Skeletal muscle satellite cell (primary cell): ENCODE data around the gene SYNGR1.

ENCODE experiments used
- H3K27me3 ChIP-seq: 2 replicates; pipeline ENCODE4 v1.7.0; 2013; ENCODE audit warnings: low read length; ENCODE audit not compliant: control insufficient read depth, insufficient read depth
- H3K36me3 ChIP-seq: 2 replicates; pipeline ENCODE4 v1.7.0; 2013; ENCODE audit warnings: mild to moderate bottlenecking, control low read depth, low read length; ENCODE audit not compliant: insufficient read depth
- H3K4me1 ChIP-seq: 2 replicates; pipeline ENCODE4 v1.7.0; 2013; ENCODE audit warnings: low read length; ENCODE audit not compliant: control insufficient read depth, insufficient read depth
- H3K4me2 ChIP-seq: 2 replicates; pipeline ENCODE4 v1.7.0; 2013; ENCODE audit warnings: mild to moderate bottlenecking, low read length
- H3K4me3 ChIP-seq: 2 replicates; pipeline ENCODE4 v1.7.0; 2013; ENCODE audit warnings: low read length
- H3K9ac ChIP-seq: 2 replicates; pipeline ENCODE4 v1.7.0; 2013; ENCODE audit warnings: mild to moderate bottlenecking, low read depth, low read length, moderate library complexity
- H3K9me3 ChIP-seq: replicated peaks from 2 replicates; pipeline ENCODE4 v1.7.0; 2013; ENCODE audit warnings: mild to moderate bottlenecking, control low read depth, low read length

The SYNGR1 gene

GRCh38 chr22:39381009-39381755 is 31.4 kb downstream of the SYNGR1 start:
- Histone ChIP-seq H3K4me3 (no peak overlapping the region), H3K4me1 (no peaks in the 10 kb centered on the region), H3K27me3 (peaks cover 17% of the 10 kb centered on the region), H3K4me2 (no peak overlapping the region), H3K9ac (no peak overlapping the region), H3K9me3 (no peaks in the 10 kb centered on the region), H3K36me3 (no peaks in the 10 kb centered on the region)

- Histone ChIP-seq H3K4me1 (no peaks in the 10 kb centered on the region), H3K36me3 (no peaks in the 10 kb centered on the region), H3K27me3 (peaks cover 17% of the 10 kb centered on the region), H3K9me3 (no peaks in the 10 kb centered on the region), H3K4me2 (no peak overlapping the region), H3K9ac (no peak overlapping the region), H3K4me3 (no peak overlapping the region)
Measured at GRCh38 chr22:39381930-39382329, 32.1 kb downstream of the SYNGR1 start.

DNA sequence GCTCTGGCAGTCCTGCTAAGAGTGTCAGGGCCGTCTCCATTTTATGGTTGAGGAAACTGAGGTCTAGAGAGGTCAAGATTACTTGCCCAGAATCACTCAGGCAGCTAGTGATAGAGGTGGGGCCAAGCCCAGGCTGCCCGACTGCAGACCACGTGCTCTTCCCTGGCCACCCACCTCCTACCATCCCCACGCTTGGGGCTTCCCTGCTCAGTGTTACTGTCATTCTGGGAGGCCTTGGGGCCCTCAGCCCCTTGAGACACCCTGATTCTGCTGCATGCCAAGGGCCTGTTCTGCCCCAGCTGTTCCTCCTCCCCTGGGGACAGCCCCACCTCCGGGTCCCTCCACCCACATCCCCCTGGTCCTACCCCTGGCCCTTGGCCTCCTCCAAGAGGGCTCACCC is 32.6 kb downstream of the SYNGR1 start:
- Histone ChIP-seq H3K4me1 (no peaks in the 10 kb centered on the region), H3K4me3 (no peak overlapping the region), H3K9me3 (no peaks in the 10 kb centered on the region), H3K27me3 (peaks cover 17% of the 10 kb centered on the region), H3K4me2 (no peak overlapping the region), H3K36me3 (no peaks in the 10 kb centered on the region), H3K9ac (no peak overlapping the region)

DNA sequence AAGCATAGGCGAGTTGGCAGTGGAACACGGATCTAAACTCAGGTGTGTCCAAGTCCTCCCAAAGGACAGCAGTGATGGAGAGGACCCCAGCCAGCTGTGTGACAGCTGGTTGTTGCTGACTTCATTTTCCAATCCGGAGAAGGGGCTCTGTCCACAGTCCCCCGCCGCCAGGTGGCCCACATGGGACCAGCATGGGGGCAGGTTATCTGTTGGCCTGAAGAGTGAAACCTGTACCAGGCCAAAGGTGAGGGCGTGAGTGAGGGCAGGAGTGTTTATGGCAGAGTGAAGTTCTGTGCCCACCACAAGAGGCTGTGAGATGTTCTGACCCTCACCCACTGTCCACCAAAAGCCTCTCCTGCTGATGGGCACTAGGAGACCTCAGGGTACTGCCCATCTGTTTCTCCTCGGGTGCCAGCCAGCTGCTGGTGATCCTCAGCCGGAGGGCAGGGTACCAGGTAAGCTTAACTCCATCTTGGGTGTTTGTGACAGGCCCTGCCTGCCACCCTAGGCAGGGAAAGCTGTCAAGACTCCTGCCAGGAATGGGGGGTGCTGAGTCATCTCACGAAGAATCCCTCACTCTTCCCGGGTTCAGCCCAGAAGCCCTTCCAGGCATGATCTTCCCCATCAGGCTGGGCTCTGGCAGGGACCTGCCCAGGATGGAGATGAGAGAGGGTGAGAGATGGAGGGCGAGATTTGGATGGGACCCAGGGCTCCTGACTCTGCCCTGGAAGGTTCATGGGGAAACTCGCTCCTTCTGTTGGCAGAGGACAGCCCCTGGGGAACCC is 34.2 kb downstream of the SYNGR1 start:
- no peaks in the 10 kb centered on the region for H3K36me3 ChIP-seq
- H3K4me3 ChIP-seq: no peak overlapping the region
- H3K9ac ChIP-seq: no peak overlapping the region
- H3K27me3 ChIP-seq: peaks cover 24% of the 10 kb centered on the region
- H3K4me2 ChIP-seq: no peak overlapping the region
- H3K4me1 ChIP-seq: peaks cover 6% of the 10 kb centered on the region
- no peaks in the 10 kb centered on the region for H3K9me3 ChIP-seq

DNA sequence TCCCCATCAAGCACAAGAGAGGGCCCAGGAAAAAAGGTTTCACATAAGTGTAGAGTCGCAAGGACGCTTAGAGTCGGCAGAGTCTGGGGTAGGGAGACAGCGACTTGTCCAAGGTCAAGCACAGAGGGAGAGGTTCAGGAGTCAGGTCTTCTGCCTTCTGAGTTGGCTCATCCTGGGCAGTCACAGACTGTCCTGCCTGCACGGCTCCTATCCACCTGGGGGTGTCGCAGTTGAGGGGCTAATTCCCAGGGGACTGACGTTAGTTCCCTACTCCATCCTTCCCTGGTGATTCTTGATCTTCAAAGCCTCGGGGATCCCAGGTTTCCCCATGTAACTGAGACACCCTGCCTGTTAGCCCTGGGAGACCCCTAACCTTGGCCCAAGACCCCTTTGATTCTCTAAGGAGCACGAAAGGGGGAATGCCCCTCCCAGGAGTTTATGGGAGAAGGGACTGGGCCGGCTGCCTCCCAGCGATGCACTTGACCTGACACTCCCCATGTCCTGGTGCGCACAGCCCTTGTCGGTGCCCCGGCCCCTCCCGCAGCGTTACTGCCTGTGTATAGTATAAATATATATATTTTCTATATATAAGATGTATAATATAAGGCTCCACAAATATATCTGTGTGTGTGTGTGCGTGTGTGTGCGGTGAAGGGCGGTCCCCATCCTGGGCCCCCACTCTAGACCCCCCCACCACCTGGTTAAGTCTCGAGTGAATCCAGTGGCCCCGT is 35.1 kb downstream of the SYNGR1 start:
- H3K36me3 ChIP-seq: no peaks in the 10 kb centered on the region
- H3K4me3 ChIP-seq: no peak overlapping the region
- peaks cover 6% of the 10 kb centered on the region for H3K4me1 ChIP-seq
- no peak overlapping the region for H3K4me2 ChIP-seq
- peaks cover 24% of the 10 kb centered on the region for H3K27me3 ChIP-seq
- H3K9ac ChIP-seq: no peak overlapping the region
- no peaks in the 10 kb centered on the region for H3K9me3 ChIP-seq

- Histone ChIP-seq H3K4me3 (peak overlapping the region; percentile 76), H3K4me1 (peaks cover 6% of the 10 kb centered on the region), H3K27me3 (peaks cover 27% of the 10 kb centered on the region), H3K9ac (peak overlapping the region; percentile 13), H3K36me3 (no peaks in the 10 kb centered on the region), H3K4me2 (peak overlapping the region; percentile 94), H3K9me3 (no peaks in the 10 kb centered on the region)
Measured at GRCh38 chr22:39388261-39389011, 38.6 kb downstream of the SYNGR1 start.

DNA sequence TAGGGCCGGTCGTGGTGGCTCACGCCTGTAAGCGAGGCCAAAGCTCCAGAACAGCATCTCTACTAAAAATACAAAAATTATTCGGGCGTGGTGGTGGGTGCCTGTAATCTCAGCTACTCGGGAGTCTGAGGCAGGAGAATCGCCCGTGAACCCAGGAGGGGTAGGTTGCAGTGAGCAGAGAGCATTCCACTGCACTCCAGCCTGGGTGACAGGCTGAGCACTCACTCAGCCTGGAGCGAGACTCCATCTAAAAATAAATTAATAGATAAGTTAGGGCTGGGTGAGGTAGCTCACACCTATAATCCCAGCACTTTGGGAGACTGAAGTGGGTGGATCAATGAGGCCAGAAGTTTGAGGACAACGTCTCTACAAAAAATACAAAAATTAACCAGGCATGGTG is 39.6 kb downstream of the SYNGR1 start:
- Histone ChIP-seq H3K4me2 (no peak overlapping the region), H3K4me3 (no peak overlapping the region), H3K9me3 (no peaks in the 10 kb centered on the region), H3K9ac (no peak overlapping the region), H3K36me3 (no peaks in the 10 kb centered on the region), H3K4me1 (peaks cover 6% of the 10 kb centered on the region), H3K27me3 (peaks cover 17% of the 10 kb centered on the region)

DNA sequence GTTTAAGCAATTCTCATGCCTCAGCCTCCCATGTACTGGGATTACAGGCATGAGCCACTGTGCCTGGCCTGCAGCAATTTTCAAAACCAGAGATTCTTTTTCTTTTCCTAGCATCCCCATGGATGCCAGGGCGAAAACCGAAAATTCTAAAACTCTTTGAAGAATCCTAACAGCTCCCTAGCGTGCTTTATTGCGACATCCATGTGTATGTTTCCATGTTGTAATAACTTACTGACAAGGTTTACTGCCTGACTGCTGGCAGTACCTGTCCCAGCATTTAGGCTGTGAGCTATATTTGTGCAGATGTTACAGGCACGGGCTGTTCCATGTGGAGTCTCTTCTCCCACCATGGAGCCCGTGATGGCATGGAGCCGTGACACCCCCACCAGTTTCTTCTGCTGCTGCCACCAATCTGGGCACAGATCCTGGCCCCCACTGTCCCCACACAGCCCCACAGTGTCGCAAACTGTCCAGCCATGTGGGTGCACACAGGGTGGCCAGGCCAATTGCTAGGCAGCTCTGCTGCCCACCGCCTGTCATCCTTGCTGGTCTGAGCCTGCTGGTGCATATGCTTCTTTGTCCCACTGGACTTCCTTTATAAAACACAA is 42.7 kb downstream of the SYNGR1 start:
- Histone ChIP-seq H3K4me2 (no peak overlapping the region), H3K9ac (no peak overlapping the region), H3K4me3 (no peak overlapping the region), H3K27me3 (peaks cover 12% of the 10 kb centered on the region), H3K4me1 (peaks cover 6% of the 10 kb centered on the region), H3K9me3 (no peaks in the 10 kb centered on the region), H3K36me3 (no peaks in the 10 kb centered on the region)

DNA sequence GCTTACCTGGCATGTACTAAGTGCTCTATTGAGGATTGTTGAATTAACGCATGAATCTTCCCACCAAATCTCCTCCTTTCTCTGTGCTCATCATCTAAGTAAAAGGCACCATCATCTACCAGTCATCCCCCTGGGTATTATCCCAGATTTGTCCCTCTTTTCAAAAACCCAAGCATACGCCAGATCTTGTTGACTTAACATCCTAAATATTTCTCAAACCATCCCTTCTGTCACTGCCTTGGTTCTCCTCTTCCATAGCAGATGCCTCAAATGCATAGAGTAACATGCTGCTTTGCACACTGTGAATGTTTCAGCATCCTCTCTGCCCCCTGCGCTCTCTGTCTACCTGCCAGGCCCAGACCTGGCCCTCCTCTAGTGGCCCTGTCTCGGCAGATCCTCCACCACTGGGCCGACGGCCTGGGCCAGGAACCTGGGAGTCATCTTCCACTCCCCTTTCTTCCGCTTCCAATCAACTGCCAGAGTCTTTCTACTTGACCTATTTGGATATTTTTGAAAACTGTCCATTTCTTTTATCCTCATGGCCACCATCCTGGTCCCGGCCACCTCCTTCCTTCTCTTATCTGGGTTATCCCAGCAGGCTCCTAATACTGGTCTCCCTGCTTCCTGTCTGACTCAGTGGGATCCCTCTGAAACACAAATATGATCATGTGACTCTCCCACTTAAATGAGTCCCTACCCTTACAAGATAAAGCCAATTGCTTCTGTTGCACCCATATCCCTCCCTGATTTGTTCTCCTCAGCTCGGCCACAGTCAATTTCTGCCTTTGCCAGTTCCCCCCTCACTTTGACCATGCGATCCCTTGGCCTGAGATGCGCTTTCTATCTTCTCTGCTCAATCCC is 46.4 kb downstream of the SYNGR1 start:
- Histone ChIP-seq H3K4me1 (peaks cover 6% of the 10 kb centered on the region), H3K4me3 (no peak overlapping the region), H3K36me3 (no peaks in the 10 kb centered on the region)

GRCh38 chr22:39396797-39397195 is 47.0 kb downstream of the SYNGR1 start:
- peaks cover 6% of the 10 kb centered on the region for H3K27me3 ChIP-seq
- no peak overlapping the region for H3K4me2 ChIP-seq
- H3K4me3 ChIP-seq: no peak overlapping the region
- H3K36me3 ChIP-seq: no peaks in the 10 kb centered on the region
- H3K9ac ChIP-seq: no peak overlapping the region
- peaks cover 6% of the 10 kb centered on the region for H3K4me1 ChIP-seq
- no peaks in the 10 kb centered on the region for H3K9me3 ChIP-seq

More for the DNA sequence above, 46.4 kb downstream of the SYNGR1 start:
- Histone ChIP-seq H3K9ac (no peak overlapping the region), H3K4me2 (no peak overlapping the region), H3K27me3 (peaks cover 6% of the 10 kb centered on the region), H3K9me3 (no peaks in the 10 kb centered on the region)
